K562 (cell line): ENCODE measurements around the gene ZNF672. TPM values are rescaled to one million over a fixed set of nuclear protein-coding genes. Genes with fewer than 3 reads are reported as not detected.
A peak's percentile ranks its signal among the peaks of the same experiment; 100 is the strongest.

Experiments used
- ATAC-seq: fragments of 200-7000 bp; cut with Tn5 transposase; 3 replicates; pipeline ENCODE4 v1.9.1; 2020; ENCODE audit warnings: moderate library complexity
- BruUV-seq: library from RNA; stranded (reverse); fragments of 400-500 nt; replicated peaks from 2 replicates; lab custom pipeline; 2021; lab: Mats Ljungman, UMichigan
- CTCF ChIA-PET: fragments of 300-600 bp; formaldehyde crosslinking; extraction: SDS; loops from one replicate; lab custom pipeline; 2021; ENCODE audit warnings: low intra/inter-chr PET ratio; lab: Yijun Ruan, JAX
- POLR2A ChIA-PET: fragments of 300-600, 350-650 bp; sonication (Branson Sonifier 250); formaldehyde crosslinking; extraction: SDS; loops from one replicate; lab custom pipeline; 2021; ENCODE audit warnings: antibody characterized with exemption, inconsistent platforms; lab: Yijun Ruan, JAX
- DNase-seq, 4 experiments: peaks; one replicate each; pipeline versions ENCODE4 v3.0.0 to v3.0.0-alpha.2; 2011 to 2018; ENCODE audit warnings: low spot score in 3 of 4, mixed read lengths in 3 of 4; ENCODE audit errors: extremely low read depth in 1 of 4
- FAIRE-seq: peaks from 2 replicates; lab custom pipeline; 2011; peaks lifted over from hg19 to GRCh38; lab: Jason Lieb, UNC
- H2AFZ ChIP-seq: 2 replicates; pipeline ENCODE4 v1.6.0; 2011; ENCODE audit warnings: low read depth, low read length, control low read depth, inconsistent platforms
- H3K27ac ChIP-seq: fragments of 200-600 bp; 3 replicates; pipeline ENCODE4 v1.8.0; 2011; ENCODE audit warnings: low read depth, mild to moderate bottlenecking, control low read depth, inconsistent platforms, low read length, moderate library complexity, mixed read lengths; ENCODE audit errors: extremely low read depth
- H3K27me3 ChIP-seq, 2 experiments: fragments of 300-600 bp in 1 of 2; 2 replicates in 1 of 2; 3 replicates in 1 of 2; pipeline versions ENCODE4 v1.6.0 to v1.8.0; 2011; ENCODE audit warnings: inconsistent platforms in 2 of 2, low read length in 2 of 2, mild to moderate bottlenecking in 1 of 2, mixed read lengths in 1 of 2, moderate library complexity in 1 of 2; ENCODE audit not compliant: control insufficient read depth in 2 of 2, insufficient read depth in 2 of 2
- H3K36me3 ChIP-seq: fragments of 300-600 bp; 3 replicates; pipeline ENCODE4 v1.8.0; 2011; ENCODE audit warnings: mild to moderate bottlenecking, low read length, inconsistent platforms; ENCODE audit not compliant: control insufficient read depth, insufficient read depth
- H3K4me1 ChIP-seq, 2 experiments: fragments of 200-600 bp in 1 of 2; replicated peaks in 1 of 2; 2 replicates in 1 of 2; 3 replicates in 1 of 2; pipeline versions ENCODE4 v1.5.1 to v1.8.0; 2011; ENCODE audit warnings: inconsistent platforms in 2 of 2, low read length in 2 of 2, mild to moderate bottlenecking in 1 of 2, mixed read lengths in 1 of 2, moderate library complexity in 1 of 2; ENCODE audit not compliant: control insufficient read depth in 2 of 2, insufficient read depth in 2 of 2
- H3K4me2 ChIP-seq: 2 replicates; pipeline ENCODE4 v1.6.1; 2011; ENCODE audit warnings: low read length, control low read depth, inconsistent platforms, mixed read lengths; ENCODE audit not compliant: insufficient read depth
- H3K4me3 ChIP-seq: fragments of 200-600 bp; sonication (generic), shearing (Covaris generic); 2 replicates; pipeline ENCODE4 v1.5.1; 2016; ENCODE audit warnings: control low read depth, inconsistent platforms
- H3K79me2 ChIP-seq: fragments of 200-600 bp; 3 replicates; pipeline ENCODE4 v1.8.0; 2011; ENCODE audit warnings: low read length, inconsistent platforms; ENCODE audit not compliant: control insufficient read depth, insufficient read depth
- H3K9ac ChIP-seq, 2 experiments: 2 replicates each; pipeline versions ENCODE4 v1.6.0 to v1.6.1; 2011; ENCODE audit warnings: low read depth in 2 of 2, low read length in 2 of 2, control low read depth in 1 of 2, inconsistent platforms in 1 of 2, mild to moderate bottlenecking in 1 of 2, mixed read lengths in 1 of 2; ENCODE audit not compliant: insufficient read depth in 1 of 2
- H3K9me1 ChIP-seq: one replicate; pipeline ENCODE4 v1.6.0; 2011; ENCODE audit warnings: inconsistent platforms, mild to moderate bottlenecking, low read length, moderate library complexity; ENCODE audit not compliant: control insufficient read depth, insufficient read depth
- H3K9me3 ChIP-seq: replicated peaks from 2 replicates; pipeline ENCODE4 v1.5.1; 2011; ENCODE audit warnings: low read depth, low read length, inconsistent platforms; ENCODE audit not compliant: control insufficient read depth, insufficient read depth
- H4K20me1 ChIP-seq: replicated peaks from 2 replicates; pipeline ENCODE4 v1.6.1; 2011; ENCODE audit warnings: low read length, inconsistent platforms, mixed read lengths; ENCODE audit not compliant: control insufficient read depth, insufficient read depth
- C11orf30 ChIP-seq: fragments of 450-650 bp; IDR thresholded peaks from 2 replicates; pipeline ENCODE4 v1.6.1; 2016; ENCODE audit warnings: low read depth, mild to moderate bottlenecking
- CGGBP1 ChIP-seq: fragments of 250-450 bp; sonication (Bioruptor Pico); IDR thresholded peaks from 2 replicates; pipeline ENCODE4 v1.9.0; 2021; ENCODE audit warnings: mild to moderate bottlenecking
- DACH1 ChIP-seq: fragments of 450-650 bp; IDR thresholded peaks from 2 replicates; pipeline ENCODE4 v1.6.1; 2018; ENCODE audit not compliant: partially characterized antibody
- KDM1A ChIP-seq, 2 experiments: fragments of 450-650 bp; IDR thresholded peaks; 2 replicates each; pipeline ENCODE4 v1.6.1; 2016; ENCODE audit warnings: mild to moderate bottlenecking in 2 of 2
- MAFF ChIP-seq: IDR thresholded peaks from 2 replicates; pipeline ENCODE4 v1.6.1; 2012; ENCODE audit warnings: low read length, improper control_type of control experiment
- MAFG ChIP-seq: fragments of 450-650 bp; conservative IDR thresholded peaks from 2 replicates; pipeline ENCODE4 v1.6.1; 2016; ENCODE audit warnings: missing genetic modification characterization, missing compliant biosample characterization
- ZNF316 ChIP-seq: fragments of 450-650 bp; IDR thresholded peaks from 2 replicates; pipeline ENCODE4 v1.6.1; 2016
- WGBS: fragments of 100-300 bp; shearing (Covaris generic); methylation state at CpG from one replicate; pipeline ENCODE4 v1.1.6; 2016; ENCODE audit warnings: low coverage, mixed read lengths; ENCODE audit not compliant: insufficient coverage; ENCODE audit errors: missing lambda C conversion rate; 5-methylcytosine and 5-hydroxymethylcytosine counted together
- in situ Hi-C: fragments of 300-500 bp; cut with MboI; formaldehyde crosslinking; loops from 4 replicates; pipeline ENCODE4 v1.15.0; 2018; ENCODE audit warnings: inconsistent platforms, mixed read lengths
- intact Hi-C: fragments of 100-400 bp; cut with micrococcal nuclease; formaldehyde crosslinking; loops from 2 replicates; pipeline ENCODE4 v1.14.2; 2022
- polyA plus RNA-seq, 8 experiments: library from polyadenylated mRNA; depleted of rRNA in 4 of 8; stranded (reverse) in 5 of 8; unstranded in 3 of 8; fragments of >200 nt; fragmentation: Nextera tagmentation in 2 of 8; fragmentation: Illumina TruSeq in 1 of 8; extraction: Ambion mirVana in 2 of 8; extraction: Trizol in 1 of 8; gene quantifications; 2 replicates each; pipeline versions ENCODE4 v1.2.1 to v1.2.3, GENCODE V29; 2011 to 2014; ENCODE audit warnings: inconsistent platforms in 1 of 8, missing spikeins in 1 of 8
- total RNA-seq, 7 experiments: library from RNA; depleted of rRNA in 6 of 7; stranded (reverse); fragments of >200 nt in 6 of 7; fragmentation: Illumina TruSeq in 2 of 7; extraction: Trizol in 2 of 7; gene quantifications; 2 replicates each; pipeline versions ENCODE4 v1.2.1 to v1.2.3, GENCODE V29; 2011 to 2021; ENCODE audit warnings: low replicate concordance in 1 of 7

The ZNF672 gene
- total and polyA plus RNA-seq, 9 of the 15 experiments (the other 6 are each of a cell fraction or from before 2014, with no cell fraction given): 1.9 to 57.9 (median 24.1) TPM

- POLR2A ChIA-PET: interaction anchor here (0.5 kb wide), 1 partner anchor 21 kb away, joined by 3 read pairs; no protein-coding TSS in a partner anchor
- H3K9me1 ChIP-seq: no peaks in the 10 kb centered on the region
- intact Hi-C loops: no loop called here
- no peak for DNase-seq
- H3K79me2 ChIP-seq: peaks cover under 1% of the 10 kb centered on the region; the same call in 1 of the 3 replicates
- no peak for FAIRE-seq
- H3K4me2 ChIP-seq: no peak overlapping the region
- H3K9ac ChIP-seq: no peak overlapping the region
- peaks cover 20 to 56% of the 10 kb centered on the region in 2 experiments for H3K4me1 ChIP-seq
- BruUV-seq: no TSS peak
- no peak overlapping the region for H3K27ac ChIP-seq
- no peak for ATAC-seq
- H4K20me1 ChIP-seq: no peaks in the 10 kb centered on the region
- no peak overlapping the region for H3K4me3 ChIP-seq
- no peaks in the 10 kb centered on the region for H3K27me3 ChIP-seq
- 0 out of 2 replicates have a peak, but pooled peaks cover 5% of the 10 kb centered on the region for H3K9me3 ChIP-seq
- H2AFZ ChIP-seq: no peak overlapping the region
- TF ChIP-seq KDM1A (IDR thresholded peaks at IDR 0.05): no peak
- TF ChIP-seq DACH1: peak; percentile 34
- no peak for TF ChIP-seq CGGBP1
- 0 out of 2 replicates have a peak, but pooled peaks have one; percentile 26 for TF ChIP-seq MAFF
- TF ChIP-seq ZNF316: peak; percentile 88
- peak; percentile 62 for TF ChIP-seq MAFG (tag)
- peak; percentile 81 for TF ChIP-seq C11orf30
- TF ChIP-seq, all 486 proteins: peak for 5
- in situ Hi-C loops: no loop called here
- WGBS: 75% methylated on average over 1 of the region's 1 CpG
- no peaks in the 10 kb centered on the region for H3K36me3 ChIP-seq
- CTCF ChIA-PET: no interaction called here
These were observed 6.2 kb upstream of the ZNF672 start for GRCh38 chr1:248831842-248832241.
